Activated CD8-positive, alpha-beta T cell treated with anti-CD3 and anti-CD28 coated beads for 36 hours (primary cell): ENCODE data around the gene CCDC142. TPM values are rescaled to one million over a fixed set of nuclear protein-coding genes. Genes with fewer than 3 reads are reported as not detected.
A peak's percentile ranks its signal among the peaks of the same experiment; 100 is the strongest.

Source experiments
- ATAC-seq: fragments of 200-7000 bp; cut with Tn5 transposase; one replicate; pipeline ENCODE4 v1.10.0; 2021; ENCODE audit warnings: mild to moderate bottlenecking, moderate library complexity
- CTCF ChIA-PET: fragments of 350-600 bp; sonication (Branson Sonifier 250); formaldehyde crosslinking; loops from one replicate; lab custom pipeline; 2021; ENCODE audit warnings: antibody characterized with exemption; lab: Charles Lee
- POLR2A ChIA-PET: fragments of 350-600 bp; sonication (Branson Sonifier 250); formaldehyde crosslinking; loops from one replicate; lab custom pipeline; 2021; ENCODE audit warnings: antibody characterized with exemption; lab: Charles Lee
- DNase-seq: peaks from one replicate; pipeline ENCODE4 v3.0.0-alpha.2; 2020
- H3K27ac Mint-ChIP-seq: one replicate; pipeline ENCODE4 v1.8.0; 2021; ENCODE audit warnings: mild to moderate bottlenecking, mixed read lengths
- H3K27me3 Mint-ChIP-seq: one replicate; pipeline ENCODE4 v1.8.0; 2021; ENCODE audit warnings: mixed read lengths
- H3K36me3 Mint-ChIP-seq: one replicate; pipeline ENCODE4 v1.8.0; 2021; ENCODE audit warnings: low read depth, mixed read lengths
- H3K4me1 Mint-ChIP-seq: one replicate; pipeline ENCODE4 v1.8.0; 2021; ENCODE audit warnings: low read depth, mixed read lengths
- H3K4me3 Mint-ChIP-seq: one replicate; pipeline ENCODE4 v1.8.0; 2021; ENCODE audit warnings: mild to moderate bottlenecking, moderate library complexity, mixed read lengths
- H3K9me3 Mint-ChIP-seq: one replicate; pipeline ENCODE4 v1.8.0; 2021; ENCODE audit warnings: mixed read lengths
- CTCF ChIP-seq: fragments of 200-600 bp; IDR thresholded peaks from one replicate; pipeline ENCODE4 v1.8.0; 2022; ENCODE audit warnings: antibody characterized with exemption, mild to moderate bottlenecking
- intact Hi-C: fragments of 100-400 bp; cut with micrococcal nuclease; formaldehyde crosslinking; loops from one replicate; pipeline ENCODE4 v1.10.0; 2022
- total RNA-seq, 2 experiments: library from RNA; stranded (reverse); gene quantifications; one replicate each; pipeline ENCODE4 v1.2.3, GENCODE V29; 2021

Gene CCDC142
- total RNA-seq, 2 experiments from 2014 or later = 7.2 to 10.3 TPM

- no peak overlapping the region for H3K27ac Mint-ChIP-seq
- H3K4me3 Mint-ChIP-seq = no peak overlapping the region
- H3K36me3 Mint-ChIP-seq = peaks cover 33% of the 10 kb centered on the region
- intact Hi-C loops = no loop called here
- ATAC-seq = no peak
- peaks cover 43% of the 10 kb centered on the region for H3K4me1 Mint-ChIP-seq
- POLR2A ChIA-PET = interaction anchor here (1.4 to 2.4 kb wide), 2 partner anchors 14 to 22 kb away, joined by 3 to 8 read pairs; partner anchors contain the start of genes CCDC142 and TTC31
- peaks cover 49% of the 10 kb centered on the region for H3K27me3 Mint-ChIP-seq
- TF ChIP-seq CTCF = no peak
- H3K9me3 Mint-ChIP-seq = no peaks in the 10 kb centered on the region
- DNase-seq = no peak
- CTCF ChIA-PET = interaction anchor here (1.0 to 2.1 kb wide), 7 partner anchors 22 to 113 kb away, joined by 3 to 16 read pairs (median 4); partner anchors contain the start of genes CCDC142, DQX1, TTC31 and WBP1
Measured at GRCh38 chr2:74504591-74504990, 21.8 kb upstream of the CCDC142 start.

GRCh38 chr2:74503506-74504475, 21.0 kb upstream of the CCDC142 start:
- Mint-ChIP-seq H3K36me3 (peaks cover 33% of the 10 kb centered on the region), H3K27me3 (peaks cover 54% of the 10 kb centered on the region), H3K4me1 (peaks cover 48% of the 10 kb centered on the region), H3K27ac (no peak overlapping the region), H3K4me3 (peak overlapping the region; percentile 68), H3K9me3 (no peaks in the 10 kb centered on the region)
- ATAC-seq (no peak), DNase-seq (no peak)
- intact Hi-C loops = no loop called here
- ChIA-PET CTCF (interaction anchor here (0.9 to 2.1 kb wide), 11 partner anchors 21 to 112 kb away, joined by 3 to 16 read pairs (median 4); partner anchors contain the start of genes CCDC142, DQX1, TTC31 and WBP1), POLR2A (interaction anchor here (0.6 to 2.4 kb wide), 6 partner anchors 13 to 112 kb away, joined by 3 to 8 read pairs (median 4); partner anchors contain the start of genes AUP1, CCDC142, HTRA2 and TTC31)
- TF ChIP-seq CTCF = no peak

GRCh38 chr2:74502720-74503505, 20.1 kb upstream of the CCDC142 start:
- H3K4me1 Mint-ChIP-seq = peaks cover 47% of the 10 kb centered on the region
- H3K9me3 Mint-ChIP-seq = no peaks in the 10 kb centered on the region
- peaks cover 33% of the 10 kb centered on the region for H3K36me3 Mint-ChIP-seq
- intact Hi-C loops = no loop called here
- ChIA-PET POLR2A (interaction anchor here (0.6 to 2.4 kb wide), 6 partner anchors 14 to 111 kb away, joined by 3 to 8 read pairs (median 4); partner anchors contain the start of genes AUP1, CCDC142, HTRA2 and TTC31), CTCF (interaction anchor here (0.9 to 2.1 kb wide), 8 partner anchors 20 to 82 kb away, joined by 3 to 16 read pairs (median 4); partner anchors contain the start of genes CCDC142, DQX1 and TTC31)
- H3K27me3 Mint-ChIP-seq = peaks cover 58% of the 10 kb centered on the region
- peak; percentile 43 for TF ChIP-seq CTCF
- peak; percentile 73 for DNase-seq
- peak overlapping the region; percentile 68 for H3K4me3 Mint-ChIP-seq
- H3K27ac Mint-ChIP-seq = no peak overlapping the region
- peak; percentile 22 for ATAC-seq

- peak overlapping the region; percentile 68 for H3K4me3 Mint-ChIP-seq
- TF ChIP-seq CTCF = no peak
- H3K27ac Mint-ChIP-seq = no peak overlapping the region
- H3K36me3 Mint-ChIP-seq = peaks cover 31% of the 10 kb centered on the region
- H3K4me1 Mint-ChIP-seq = peaks cover 47% of the 10 kb centered on the region
- H3K27me3 Mint-ChIP-seq = peaks cover 60% of the 10 kb centered on the region
- ATAC-seq = no peak
- ChIA-PET POLR2A (interaction anchor here (1.1 to 2.4 kb wide), 3 partner anchors 12 to 19 kb away, joined by 3 to 8 read pairs (median 4); partner anchors contain the start of genes CCDC142 and TTC31), CTCF (no interaction called here)
- intact Hi-C loops = no loop called here
- no peaks in the 10 kb centered on the region for H3K9me3 Mint-ChIP-seq
- DNase-seq = no peak
Measured at GRCh38 chr2:74502147-74502719, 19.4 kb upstream of the CCDC142 start.
